ENCODE measurements around the gene IFNLR1.

IFNLR1 gene

GRCh38 chr1:24175033-24175755, 11.9 kb downstream of the IFNLR1 start:
- no peak for DNase-seq

- DNase-seq: no peak
These were observed 13.2 kb downstream of the IFNLR1 start for GRCh38 chr1:24173638-24174575.

GRCh38 chr1:24172598-24172997, 14.5 kb downstream of the IFNLR1 start:
- DNase-seq: no peak

GRCh38 chr1:24169286-24169685, 17.8 kb downstream of the IFNLR1 start:
- DNase-seq: no peak

GRCh38 chr1:24168245-24168644, 18.8 kb downstream of the IFNLR1 start:
- DNase-seq: no peak

GRCh38 chr1:24167008-24167407, 20.1 kb downstream of the IFNLR1 start:
- DNase-seq: no peak

- DNase-seq: no peak
These were observed 21.6 kb downstream of the IFNLR1 start for GRCh38 chr1:24165500-24165899.

GRCh38 chr1:24164004-24164403, 23.1 kb downstream of the IFNLR1 start:
- DNase-seq: no peak

GRCh38 chr1:24162201-24162600, 24.9 kb downstream of the IFNLR1 start:
- no peak for DNase-seq

- DNase-seq: no peak
These were observed 25.8 kb downstream of the IFNLR1 start for GRCh38 chr1:24161270-24161669.

GRCh38 chr1:24159366-24159765, 27.7 kb downstream of the IFNLR1 start:
- no peak for DNase-seq

GRCh38 chr1:24157918-24158481, 29.1 kb downstream of the IFNLR1 start:
- no peak for DNase-seq

- DNase-seq: no peak
These were observed 30.4 kb downstream of the IFNLR1 start for GRCh38 chr1:24156542-24157260.

- no peak for DNase-seq
These were observed 31.9 kb downstream of the IFNLR1 start for GRCh38 chr1:24155011-24155782.

GRCh38 chr1:24154215-24154614, 32.9 kb downstream of the IFNLR1 start:
- no peak for DNase-seq

GRCh38 chr1:24152631-24153494, 34.2 kb downstream of the IFNLR1 start:
- no peak for DNase-seq

- DNase-seq: no peak
These were observed 35.9 kb downstream of the IFNLR1 start for GRCh38 chr1:24151175-24151533.

- DNase-seq: peak; percentile 88
These were observed 36.6 kb downstream of the IFNLR1 start for GRCh38 chr1:24150234-24151174.

- no peak for DNase-seq
These were observed 37.2 kb downstream of the IFNLR1 start for GRCh38 chr1:24149866-24150233.

GRCh38 chr1:24147816-24148215, 39.3 kb downstream of the IFNLR1 start:
- DNase-seq: no peak

All from activated gamma-delta T cell treated with Interleukin-2 at 50 U/mL for 16 hours (primary cell).